ENCODE data around the gene CRLF1. TPM values are rescaled to one million over a fixed set of nuclear protein-coding genes. Genes with fewer than 3 reads are reported as not detected.

The CRLF1 gene
- total and polyA plus RNA-seq, 2 donors (not counting 1 experiment from before 2014, with no cell fraction given), result not detected

DNA sequence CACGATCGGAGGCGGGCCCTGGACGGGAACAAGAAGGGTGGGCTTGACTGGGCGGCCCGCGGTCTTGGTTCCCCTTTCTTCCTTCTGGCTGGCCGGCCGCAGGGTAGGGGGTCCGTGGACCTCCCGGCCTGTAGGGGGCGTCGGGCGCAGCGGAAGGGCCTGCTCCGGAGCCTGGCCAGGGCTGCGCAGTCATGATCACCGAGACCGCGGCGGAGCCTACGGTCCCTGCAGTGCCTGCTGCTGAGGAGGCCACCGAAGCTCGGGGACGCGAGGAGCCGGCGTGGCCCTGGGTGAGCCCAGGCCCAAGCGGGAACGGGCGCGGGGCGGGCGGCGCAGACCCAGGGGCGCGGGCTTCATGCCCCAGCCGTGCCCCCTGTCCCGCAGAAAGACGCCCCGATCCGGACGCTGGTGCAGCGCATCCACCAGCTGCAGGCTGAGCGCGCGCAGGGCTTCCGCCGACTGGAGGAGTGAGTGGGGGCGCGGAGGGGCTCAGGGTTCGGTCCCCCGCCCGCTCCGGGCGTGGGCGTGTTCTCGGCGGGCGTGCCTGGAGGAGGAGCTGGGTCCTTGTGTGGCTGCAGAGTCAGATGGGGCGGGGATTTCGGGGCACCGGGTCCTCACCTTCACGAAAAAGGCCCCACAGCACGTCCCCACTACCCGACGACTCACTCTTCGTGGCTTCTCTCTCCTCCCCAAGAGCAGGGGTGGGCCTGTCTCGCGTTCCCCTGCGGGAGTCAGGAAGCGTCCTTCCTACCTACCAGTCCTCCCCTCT, 17.8 kb downstream of the CRLF1 start, which contains the start of gene REX1BD:
TSS of gene REX1BD (plus strand) at position 188 of the 769 bp plus-strand sequence. CDS start at position 192, 4 bp downstream.
- intact Hi-C loops (cut with micrococcal nuclease), result loop anchor here (1.0 to 5.0 kb wide), 7 partner anchors 17 to 330 kb away; partner anchors contain the start of genes COPE, DDX49, ELL and FKBP8
- H3K36me3 ChIP-seq (replicated peaks in 1 of 2; ENCODE audit: control extremely low read depth in 1 of 2, control insufficient read depth in 1 of 2, extremely low read depth in 1 of 2, insufficient read depth in 2 of 2, low read length in 1 of 2), result peaks cover 0 to 6% of the 10 kb centered on the region in 2 experiments
- H3K4me3 Mint-ChIP-seq, result peak within 1 kb of the TSS; percentile 76
- peak; percentile 78 for ATAC-seq (ENCODE audit: low read depth)
- no peak for TF ChIP-seq EZH2 (IDR thresholded peaks at IDR 0.05; ENCODE audit: borderline replicate concordance, insufficient read depth, low read depth, low read length, poor library complexity, severe bottlenecking)
- TF ChIP-seq, protein P1, sequence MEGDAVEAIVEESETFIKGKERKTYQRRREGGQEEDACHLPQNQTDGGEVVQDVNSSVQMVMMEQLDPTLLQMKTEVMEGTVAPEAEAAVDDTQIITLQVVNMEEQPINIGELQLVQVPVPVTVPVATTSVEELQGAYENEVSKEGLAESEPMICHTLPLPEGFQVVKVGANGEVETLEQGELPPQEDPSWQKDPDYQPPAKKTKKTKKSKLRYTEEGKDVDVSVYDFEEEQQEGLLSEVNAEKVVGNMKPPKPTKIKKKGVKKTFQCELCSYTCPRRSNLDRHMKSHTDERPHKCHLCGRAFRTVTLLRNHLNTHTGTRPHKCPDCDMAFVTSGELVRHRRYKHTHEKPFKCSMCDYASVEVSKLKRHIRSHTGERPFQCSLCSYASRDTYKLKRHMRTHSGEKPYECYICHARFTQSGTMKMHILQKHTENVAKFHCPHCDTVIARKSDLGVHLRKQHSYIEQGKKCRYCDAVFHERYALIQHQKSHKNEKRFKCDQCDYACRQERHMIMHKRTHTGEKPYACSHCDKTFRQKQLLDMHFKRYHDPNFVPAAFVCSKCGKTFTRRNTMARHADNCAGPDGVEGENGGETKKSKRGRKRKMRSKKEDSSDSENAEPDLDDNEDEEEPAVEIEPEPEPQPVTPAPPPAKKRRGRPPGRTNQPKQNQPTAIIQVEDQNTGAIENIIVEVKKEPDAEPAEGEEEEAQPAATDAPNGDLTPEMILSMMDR (IDR thresholded peaks at IDR 0.05), result peak; percentile 80
- DNase-seq, result peak; percentile 93
- peaks cover 30% of the 10 kb centered on the region for H3K4me1 Mint-ChIP-seq
- peak within 1 kb of the TSS; percentile 89 for H3K27ac Mint-ChIP-seq
- H3K4me2 ChIP-seq (replicated peaks; ENCODE audit: low read depth, low read length, poor library complexity, severe bottlenecking), result peak within 1 kb of the TSS; percentile 96
- H2AFZ ChIP-seq (ENCODE audit: insufficient read depth, low read depth, low read length, poor library complexity, severe bottlenecking), result peak within 1 kb of the TSS; percentile 89
- under 1% methylated on average over 63 of the region's 72 CpGs for WGBS (ENCODE audit: insufficient coverage)
- H3K27me3 ChIP-seq (replicated peaks in 1 of 4; ENCODE audit: control extremely low read depth in 1 of 4, control insufficient read depth in 3 of 4, insufficient read depth in 4 of 4, low read length in 3 of 4), result no peaks in the 10 kb centered on the region
- ChIA-PET CTCF (interaction anchor here (0.7 to 3.3 kb wide), 20 partner anchors 8 to 331 kb away, joined by 3 to 32 read pairs (median 4); partner anchors contain the start of genes COPE, DDX49 and UBA52), POLR2A (interaction anchor here (0.6 to 3.0 kb wide), 11 partner anchors 10 to 730 kb away, joined by 3 to 19 read pairs (median 7); partner anchors contain the start of genes COPE, DDX49, ELL and KXD1)
- H3K4me3 ChIP-seq (ENCODE audit: control extremely low read depth in 1 of 5, extremely low read depth in 1 of 5, insufficient read depth in 1 of 5, low read depth in 2 of 5, low read length in 4 of 5), result peak within 1 kb of the TSS; percentile 46 to 92 (median 77)
- H3K27ac ChIP-seq (ENCODE audit: low read length in 2 of 2), result peak within 1 kb of the TSS; percentile 73 to 82
- H3K4me1 ChIP-seq (ENCODE audit: control insufficient read depth in 2 of 2, insufficient read depth in 2 of 2, low read length in 2 of 2), result peaks cover 18 to 43% of the 10 kb centered on the region in 2 donors
- no peaks in the 10 kb centered on the region for H3K9me3 ChIP-seq (ENCODE audit: control extremely low read depth in 1 of 3, control insufficient read depth in 2 of 3, insufficient read depth in 1 of 3, low read length in 2 of 3)
- H3K9ac ChIP-seq (ENCODE audit: low read length), result peak within 1 kb of the TSS; percentile 73
- peaks cover 10% of the 10 kb centered on the region for H4K20me1 ChIP-seq (ENCODE audit: control insufficient read depth, insufficient read depth, low read length, poor library complexity, severe bottlenecking)
- no peaks in the 10 kb centered on the region for H3K9me3 Mint-ChIP-seq (ENCODE audit: insufficient read depth)
- H3K27me3 Mint-ChIP-seq, result no peaks in the 10 kb centered on the region
- no peaks in the 10 kb centered on the region for H3K79me2 ChIP-seq (ENCODE audit: control insufficient read depth, insufficient read depth, low read length)

Data from B cell (primary cell).